DND-41 (cell line): Measurements from ENCODE around the gene WDR81.

Source experiments
- CTCF ChIP-seq: IDR thresholded peaks from 2 replicates; pipeline ENCODE4 v1.5.1; 2012; ENCODE audit warnings: borderline replicate concordance, low read length, moderate library complexity, mild to moderate bottlenecking; ENCODE audit not compliant: poor library complexity, severe bottlenecking; ENCODE audit errors: extremely low read depth
- EZH2 ChIP-seq: IDR thresholded peaks from 3 replicates; pipeline ENCODE4 v1.6.1; 2012; ENCODE audit warnings: borderline replicate concordance, low read depth, mild to moderate bottlenecking, moderate library complexity, low read length, inconsistent platforms; ENCODE audit not compliant: severe bottlenecking

GRCh38 chr17:1731194-1731506 is 6.6 kb downstream of the WDR81 start:
- TF ChIP-seq EZH2 (no peak), CTCF (no peak)
